ENCODE measurements around the gene PSTK.

- TF ChIP-seq CTCF (IDR thresholded peaks at IDR 0.05) (peak in 1 of 7 experiments; percentile 39), POLR2AphosphoS5 (IDR thresholded peaks at IDR 0.05) (no peak)
Measured at GRCh38 chr10:122981066-122981464, 864 bp downstream of the PSTK start.

Measured in stomach (tissue), 4 donors.